Measurements from ENCODE around the gene CBX7.

GRCh38 chr22:39134366-39135091 lies 18.0 kb downstream of the CBX7 start:
- no peak for TF ChIP-seq CREB1 (CRISPR knock-in tag; IDR thresholded peaks at IDR 0.05; ENCODE audit: low read depth)
- TF ChIP-seq, protein P1, sequence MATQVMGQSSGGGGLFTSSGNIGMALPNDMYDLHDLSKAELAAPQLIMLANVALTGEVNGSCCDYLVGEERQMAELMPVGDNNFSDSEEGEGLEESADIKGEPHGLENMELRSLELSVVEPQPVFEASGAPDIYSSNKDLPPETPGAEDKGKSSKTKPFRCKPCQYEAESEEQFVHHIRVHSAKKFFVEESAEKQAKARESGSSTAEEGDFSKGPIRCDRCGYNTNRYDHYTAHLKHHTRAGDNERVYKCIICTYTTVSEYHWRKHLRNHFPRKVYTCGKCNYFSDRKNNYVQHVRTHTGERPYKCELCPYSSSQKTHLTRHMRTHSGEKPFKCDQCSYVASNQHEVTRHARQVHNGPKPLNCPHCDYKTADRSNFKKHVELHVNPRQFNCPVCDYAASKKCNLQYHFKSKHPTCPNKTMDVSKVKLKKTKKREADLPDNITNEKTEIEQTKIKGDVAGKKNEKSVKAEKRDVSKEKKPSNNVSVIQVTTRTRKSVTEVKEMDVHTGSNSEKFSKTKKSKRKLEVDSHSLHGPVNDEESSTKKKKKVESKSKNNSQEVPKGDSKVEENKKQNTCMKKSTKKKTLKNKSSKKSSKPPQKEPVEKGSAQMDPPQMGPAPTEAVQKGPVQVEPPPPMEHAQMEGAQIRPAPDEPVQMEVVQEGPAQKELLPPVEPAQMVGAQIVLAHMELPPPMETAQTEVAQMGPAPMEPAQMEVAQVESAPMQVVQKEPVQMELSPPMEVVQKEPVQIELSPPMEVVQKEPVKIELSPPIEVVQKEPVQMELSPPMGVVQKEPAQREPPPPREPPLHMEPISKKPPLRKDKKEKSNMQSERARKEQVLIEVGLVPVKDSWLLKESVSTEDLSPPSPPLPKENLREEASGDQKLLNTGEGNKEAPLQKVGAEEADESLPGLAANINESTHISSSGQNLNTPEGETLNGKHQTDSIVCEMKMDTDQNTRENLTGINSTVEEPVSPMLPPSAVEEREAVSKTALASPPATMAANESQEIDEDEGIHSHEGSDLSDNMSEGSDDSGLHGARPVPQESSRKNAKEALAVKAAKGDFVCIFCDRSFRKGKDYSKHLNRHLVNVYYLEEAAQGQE (IDR thresholded peaks at IDR 0.05; ENCODE audit: unreplicated experiment) = no peak
- no peak for TF ChIP-seq CTCF (conservative IDR thresholded peaks at IDR 0.05; ENCODE audit: low read depth in 2 of 2)
- no peak for TF ChIP-seq EZH2phosphoT487 (IDR thresholded peaks at IDR 0.05; ENCODE audit: unreplicated experiment)
- TF ChIP-seq POLR2AphosphoS5 (IDR thresholded peaks at IDR 0.05; ENCODE audit: low read depth) = no peak
- no peak for TF ChIP-seq EZH2 (IDR thresholded peaks at IDR 0.05; ENCODE audit: low read depth, unreplicated experiment)
- no peak for TF ChIP-seq JUNB (IDR thresholded peaks at IDR 0.05; ENCODE audit: unreplicated experiment)
- TF ChIP-seq NANOG (IDR thresholded peaks at IDR 0.05; ENCODE audit: borderline replicate concordance) = no peak
- no peak for TF ChIP-seq ZNF114 (CRISPR knock-in tag; IDR thresholded peaks at IDR 0.05)

All from GM23338 (cell line).